Measurements from ENCODE around the gene HEBP1.
"Not testable (repeated sequence)": the region's sequence is repeated elsewhere in the genome, so short reads cannot be mapped to it uniquely, and the experiment has no call there.

The HEBP1 gene

GRCh38 chr12:12999959-13000615 lies at the start of gene HEBP1:
TSS of gene HEBP1 (minus strand) at chr12:13000265. CDS start at chr12:13000114, 151 bp downstream.
- peak; percentile 92 for DNase-seq

- DNase-seq: peak; percentile 34
Measured at GRCh38 chr12:13049816-13050215, 49.8 kb upstream of the HEBP1 start.

- DNase-seq: no peak
Measured at GRCh38 chr12:13046964-13047363, 46.9 kb upstream of the HEBP1 start.

GRCh38 chr12:13045816-13046215 lies 45.8 kb upstream of the HEBP1 start:
- no peak for DNase-seq

- DNase-seq: peak; percentile 35
Measured at GRCh38 chr12:13044906-13045299, 44.8 kb upstream of the HEBP1 start.

- DNase-seq: peak; percentile 57
Measured at GRCh38 chr12:13044002-13044905, 44.2 kb upstream of the HEBP1 start, which contains the start of gene FAM234B. TSS of gene FAM234B (plus strand) at chr12:13044381. CDS start at chr12:13044404, 23 bp downstream.

GRCh38 chr12:13042666-13043230 lies 42.7 kb upstream of the HEBP1 start:
- no peak for DNase-seq

- no peak for DNase-seq
Measured at GRCh38 chr12:13041224-13041623, 41.2 kb upstream of the HEBP1 start.

GRCh38 chr12:13039328-13039956 lies 39.4 kb upstream of the HEBP1 start:
- no peak for DNase-seq

- peak; percentile 84 for DNase-seq
Measured at GRCh38 chr12:13038491-13039161, 38.6 kb upstream of the HEBP1 start.

- DNase-seq: no peak
Measured at GRCh38 chr12:13036881-13037280, 36.8 kb upstream of the HEBP1 start.

- DNase-seq: not testable (repeated sequence)
Measured at GRCh38 chr12:13035335-13035734, 35.3 kb upstream of the HEBP1 start.

- DNase-seq: peak; percentile 57
Measured at GRCh38 chr12:13033476-13033875, 33.4 kb upstream of the HEBP1 start.

GRCh38 chr12:13032164-13032563 lies 32.1 kb upstream of the HEBP1 start:
- DNase-seq: no peak

GRCh38 chr12:13030541-13031291 lies 30.7 kb upstream of the HEBP1 start:
- no peak for DNase-seq

GRCh38 chr12:13028825-13029570 lies 28.9 kb upstream of the HEBP1 start:
- no peak for DNase-seq

- no peak for DNase-seq
Measured at GRCh38 chr12:13027508-13027907, 27.4 kb upstream of the HEBP1 start.

GRCh38 chr12:13027032-13027431 lies 27.0 kb upstream of the HEBP1 start:
- no peak for DNase-seq

- no peak for DNase-seq
Measured at GRCh38 chr12:13026286-13026685, 26.2 kb upstream of the HEBP1 start.

GRCh38 chr12:13024531-13024916 lies 24.5 kb upstream of the HEBP1 start:
- no peak for DNase-seq
